ENCODE measurements around the gene RACK1. TPM values are rescaled to one million over a fixed set of nuclear protein-coding genes. Genes with fewer than 3 reads are reported as not detected.

The RACK1 gene
- total and polyA plus RNA-seq, 2 of the 13 experiments (the other 11 are each of a cell fraction or from before 2014, with no cell fraction given) = 2,514 to 6,141 TPM

GRCh38 chr5:181273433-181273744 lies 29.7 kb upstream of the RACK1 start (continued):
- TF ChIP-seq TFDP1 (CRISPR knock-in tag; IDR thresholded peaks at IDR 0.05; ENCODE audit: borderline replicate concordance) (peak; percentile 34; the same call in 1 of the 2 replicates), UBTF (CRISPR knock-in tag; IDR thresholded peaks at IDR 0.05) (peak; percentile 95; the same call in 1 of the 2 replicates), ZBED4 (CRISPR knock-in tag; IDR thresholded peaks at IDR 0.05; ENCODE audit: borderline replicate concordance) (peak; percentile 54; the same call in 1 of the 2 replicates), PATZ1 (CRISPR knock-in tag; IDR thresholded peaks at IDR 0.05) (peak; percentile 18; the same call in 1 of the 2 replicates), STAG1 (CRISPR knock-in tag; IDR thresholded peaks at IDR 0.05) (peak; percentile 64), HNRNPLL (IDR thresholded peaks at IDR 0.05; ENCODE audit: low read depth, low read length, poor library complexity, severe bottlenecking) (peak; percentile 53), ARNT2 (CRISPR knock-in tag; IDR thresholded peaks at IDR 0.05; ENCODE audit: low read depth) (0 out of 2 replicates have a peak, but pooled peaks have one; percentile 32)

Data from HepG2 (cell line).